ENCODE data around the gene IGFL4. TPM values are rescaled to one million over a fixed set of nuclear protein-coding genes. Genes with fewer than 3 reads are reported as not detected.

The IGFL4 gene
- total RNA-seq, 1 donor from 2014 or later, result 0.84 TPM

GRCh38 chr19:46009530-46010510 is 31.0 kb downstream of the IGFL4 start:
- Mint-ChIP-seq H3K9me3 (ENCODE audit: low read depth) (no peaks in the 10 kb centered on the region), H3K27me3 (peaks cover 15% of the 10 kb centered on the region), H3K4me3 (ENCODE audit: low read depth) (no peak overlapping the region), H3K36me3 (ENCODE audit: insufficient read depth) (peaks cover 23% of the 10 kb centered on the region), H3K4me1 (ENCODE audit: low read depth) (peaks cover 5% of the 10 kb centered on the region), H3K27ac (no peak overlapping the region)
- peak; percentile 89 for TF ChIP-seq CTCF (IDR thresholded peaks at IDR 0.05; ENCODE audit: unreplicated experiment)
- DNase-seq (ENCODE audit: low spot score, unreplicated experiment), result peak; percentile 61

- no peaks in the 10 kb centered on the region for H3K4me1 Mint-ChIP-seq (ENCODE audit: low read depth)
- no peak for TF ChIP-seq CTCF (IDR thresholded peaks at IDR 0.05; ENCODE audit: unreplicated experiment)
- peaks cover 2% of the 10 kb centered on the region for H3K27me3 Mint-ChIP-seq
- no peak overlapping the region for H3K4me3 Mint-ChIP-seq (ENCODE audit: low read depth)
- H3K36me3 Mint-ChIP-seq (ENCODE audit: insufficient read depth), result peaks cover 19% of the 10 kb centered on the region
- DNase-seq (ENCODE audit: low spot score, unreplicated experiment), result no peak
- no peaks in the 10 kb centered on the region for H3K9me3 Mint-ChIP-seq (ENCODE audit: low read depth)
- no peak overlapping the region for H3K27ac Mint-ChIP-seq
Observed at GRCh38 chr19:46006411-46006810, 34.4 kb downstream of the IGFL4 start.

- no peak overlapping the region for H3K27ac Mint-ChIP-seq
- peaks cover 9% of the 10 kb centered on the region for H3K36me3 Mint-ChIP-seq (ENCODE audit: insufficient read depth)
- H3K4me3 Mint-ChIP-seq (ENCODE audit: low read depth), result no peak overlapping the region
- peaks cover 11% of the 10 kb centered on the region for H3K4me1 Mint-ChIP-seq (ENCODE audit: low read depth)
- no peak for TF ChIP-seq CTCF (IDR thresholded peaks at IDR 0.05; ENCODE audit: unreplicated experiment)
- no peak for DNase-seq (ENCODE audit: low spot score, unreplicated experiment)
- H3K27me3 Mint-ChIP-seq, result peaks cover 26% of the 10 kb centered on the region
- H3K9me3 Mint-ChIP-seq (ENCODE audit: low read depth), result no peaks in the 10 kb centered on the region
Observed at GRCh38 chr19:46002678-46003275, 38.0 kb downstream of the IGFL4 start.

- Mint-ChIP-seq H3K36me3 (ENCODE audit: insufficient read depth) (peaks cover 4% of the 10 kb centered on the region), H3K4me1 (ENCODE audit: low read depth) (peaks cover 16% of the 10 kb centered on the region), H3K9me3 (ENCODE audit: low read depth) (no peaks in the 10 kb centered on the region), H3K27ac (no peak overlapping the region), H3K27me3 (peaks cover 26% of the 10 kb centered on the region), H3K4me3 (ENCODE audit: low read depth) (peak overlapping the region; percentile 72)
- no peak for TF ChIP-seq CTCF (IDR thresholded peaks at IDR 0.05; ENCODE audit: unreplicated experiment)
- no peak for DNase-seq (ENCODE audit: low spot score, unreplicated experiment)
Observed at GRCh38 chr19:46000491-46001246, 40.1 kb downstream of the IGFL4 start.

- DNase-seq (ENCODE audit: low spot score, unreplicated experiment), result no peak
- Mint-ChIP-seq H3K36me3 (ENCODE audit: insufficient read depth) (peaks cover 4% of the 10 kb centered on the region), H3K9me3 (ENCODE audit: low read depth) (no peaks in the 10 kb centered on the region), H3K27me3 (peaks cover 26% of the 10 kb centered on the region), H3K4me3 (ENCODE audit: low read depth) (peak overlapping the region; percentile 33), H3K27ac (peak overlapping the region; percentile 88), H3K4me1 (ENCODE audit: low read depth) (peaks cover 16% of the 10 kb centered on the region)
- TF ChIP-seq CTCF (IDR thresholded peaks at IDR 0.05; ENCODE audit: unreplicated experiment), result no peak
Observed at GRCh38 chr19:45999653-46000121, 41.1 kb downstream of the IGFL4 start.

Data from progenitor cell of endocrine pancreas (in vitro differentiated cells).